A549 (cell line): Measurements from ENCODE around the gene RAPGEF3. TPM values are rescaled to one million over a fixed set of nuclear protein-coding genes. Genes with fewer than 3 reads are reported as not detected.

ENCODE experiments used
- ATAC-seq, 2 experiments: fragments of 200-7000 bp in 1 of 2; fragments of >200 bp in 1 of 2; cut with Nextera tagmentation in 1 of 2; cut with Tn5 transposase in 1 of 2; 3 replicates each; pipeline versions ENCODE4 v1.8.0 to v1.9.1; 2018 to 2020; ENCODE audit warnings: mild to moderate bottlenecking in 1 of 2, moderate library complexity in 1 of 2
- CTCF ChIA-PET: fragments of 300-600 bp; sonication (Branson Sonifier 250); formaldehyde crosslinking; extraction: SDS; loops from one replicate; lab custom pipeline; 2021; ENCODE audit warnings: antibody characterized with exemption, inconsistent platforms; lab: Yijun Ruan, JAX
- POLR2A ChIA-PET: fragments of 350-600 bp; formaldehyde crosslinking; extraction: SDS; loops from one replicate; lab custom pipeline; 2021; ENCODE audit warnings: antibody characterized with exemption, inconsistent platforms; lab: Yijun Ruan, JAX
- DNase-seq, 2 experiments: peaks; one replicate each; pipeline versions ENCODE4 v3.0.0 to v3.0.0-alpha.2; 2011 to 2016; ENCODE audit warnings: low read depth in 1 of 2, low spot score in 1 of 2
- FAIRE-seq: peaks from 2 replicates; lab custom pipeline; 2011; peaks lifted over from hg19 to GRCh38; lab: Jason Lieb, UNC
- H3K27ac ChIP-seq, 2 experiments: fragments of >200 bp; sonication (Bioruptor Twin); formaldehyde crosslinking; 3 replicates each; pipeline ENCODE4 v1.5.1; 2016 to 2017
- H3K4me1 ChIP-seq: fragments of >200 bp; sonication (Bioruptor Twin); formaldehyde crosslinking; 3 replicates; pipeline ENCODE4 v1.6.1; 2016
- H3K4me2 ChIP-seq: fragments of >200 bp; sonication (Bioruptor Twin); formaldehyde crosslinking; 3 replicates; pipeline ENCODE4 v1.6.1; 2016
- H3K4me3 ChIP-seq: fragments of >200 bp; sonication (Bioruptor Twin); formaldehyde crosslinking; 3 replicates; pipeline ENCODE4 v1.5.1; 2016
- H3K9me3 ChIP-seq: fragments of >200 bp; sonication (Bioruptor Twin); formaldehyde crosslinking; 3 replicates; pipeline ENCODE4 v1.6.1; 2016
- BCL3 ChIP-seq: fragments of >200 bp; sonication (Bioruptor Twin); formaldehyde crosslinking; IDR thresholded peaks from 3 replicates; pipeline ENCODE4 v1.6.1; 2016
- BHLHE40 ChIP-seq: IDR thresholded peaks from 2 replicates; pipeline ENCODE4 v1.6.1; 2012; ENCODE audit warnings: low read depth, low read length, inconsistent platforms
- CBX2 ChIP-seq: fragments of 200-600 bp; sonication (generic); IDR thresholded peaks from 2 replicates; pipeline ENCODE4 v1.6.1; 2016; ENCODE audit warnings: low read depth, mild to moderate bottlenecking, borderline replicate concordance
- CBX8 ChIP-seq: fragments of 200-600 bp; sonication (generic); IDR thresholded peaks from 2 replicates; pipeline ENCODE4 v1.6.1; 2016
- CEBPB ChIP-seq, 2 experiments: fragments of >200 bp in 1 of 2; sonication (Bioruptor Twin) in 1 of 2; formaldehyde crosslinking in 1 of 2; IDR thresholded peaks; 2 replicates each; pipeline ENCODE4 v1.6.1; 2012 to 2016
- CHD4 ChIP-seq: fragments of 200-600 bp; sonication (generic); IDR thresholded peaks from 2 replicates; pipeline ENCODE4 v1.6.1; 2016; ENCODE audit warnings: antibody characterized with exemption, mild to moderate bottlenecking, borderline replicate concordance
- EHMT2 ChIP-seq: fragments of 200-600 bp; sonication (generic); IDR thresholded peaks from 2 replicates; pipeline ENCODE4 v1.6.1; 2016; ENCODE audit warnings: antibody characterized with exemption, low read depth, mild to moderate bottlenecking, moderate library complexity
- EP300 ChIP-seq, 2 experiments: fragments of >200 bp; sonication (Bioruptor Twin); formaldehyde crosslinking; IDR thresholded peaks; 2 replicates in 1 of 2; 3 replicates in 1 of 2; pipeline ENCODE4 v1.6.1; 2016 to 2017
- ESRRA ChIP-seq: fragments of 150-350 bp; IDR thresholded peaks from 2 replicates; pipeline ENCODE4 v1.6.1; 2014; ENCODE audit warnings: mild to moderate bottlenecking, low read length, borderline replicate concordance
- FOSB ChIP-seq: fragments of 250-450 bp; sonication (Bioruptor Pico); IDR thresholded peaks from 2 replicates; pipeline ENCODE4 v1.5.0; 2020; ENCODE audit warnings: mild to moderate bottlenecking, moderate library complexity
- HDAC2 ChIP-seq: fragments of 200-600 bp; sonication (generic); IDR thresholded peaks from 2 replicates; pipeline ENCODE4 v1.6.1; 2016
- HOXA7 ChIP-seq: fragments of 250-450 bp; sonication (Bioruptor Pico); IDR thresholded peaks from 2 replicates; pipeline ENCODE4 v1.5.0; 2020; ENCODE audit warnings: mild to moderate bottlenecking, moderate library complexity
- JUNB ChIP-seq: fragments of >200 bp; sonication (Bioruptor Twin); formaldehyde crosslinking; IDR thresholded peaks from 2 replicates; pipeline ENCODE4 v1.6.1; 2016
- MAZ ChIP-seq: fragments of 150-350 bp; IDR thresholded peaks from 2 replicates; pipeline ENCODE4 v1.6.1; 2014; ENCODE audit warnings: antibody characterized with exemption, low read depth, low read length, borderline replicate concordance
- PHF8 ChIP-seq: fragments of 200-600 bp; sonication (generic); IDR thresholded peaks from 2 replicates; pipeline ENCODE4 v1.6.1; 2016; ENCODE audit warnings: low read depth, mild to moderate bottlenecking, antibody characterized with exemption, moderate library complexity, borderline replicate concordance
- POLR2A ChIP-seq: IDR thresholded peaks from 2 replicates; pipeline ENCODE4 v1.6.1; 2012; ENCODE audit warnings: mild to moderate bottlenecking, low read length
- POLR2AphosphoS2 ChIP-seq: conservative IDR thresholded peaks from 2 replicates; pipeline ENCODE4 v1.6.1; 2012; ENCODE audit warnings: low read length, improper control_type of control experiment, inconsistent platforms
- RCOR1 ChIP-seq: fragments of 150-350 bp; IDR thresholded peaks from 2 replicates; pipeline ENCODE4 v1.6.1; 2014; ENCODE audit warnings: antibody characterized with exemption, low read length, low read depth
- RFX5 ChIP-seq: fragments of 450-650 bp; IDR thresholded peaks from 2 replicates; pipeline ENCODE4 v1.7.1; 2014; ENCODE audit warnings: antibody characterized with exemption, mild to moderate bottlenecking, moderate library complexity
- RNF2 ChIP-seq: fragments of 200-600 bp; sonication (generic); IDR thresholded peaks from 2 replicates; pipeline ENCODE4 v1.6.1; 2016; ENCODE audit warnings: low read depth, mild to moderate bottlenecking, antibody characterized with exemption, moderate library complexity, borderline replicate concordance
- SMC3 ChIP-seq: fragments of >200 bp; sonication (Bioruptor Twin); formaldehyde crosslinking; IDR thresholded peaks from 3 replicates; pipeline ENCODE4 v1.6.1; 2018; ENCODE audit warnings: inconsistent platforms
- SREBF2 ChIP-seq: fragments of 450-650 bp; IDR thresholded peaks from 2 replicates; pipeline ENCODE4 v1.6.1; 2014; ENCODE audit warnings: mild to moderate bottlenecking, moderate library complexity
- TFCP2L1 ChIP-seq: fragments of 250-450 bp; sonication (Bioruptor Pico); IDR thresholded peaks from 2 replicates; pipeline ENCODE4 v1.5.0; 2021; ENCODE audit warnings: mild to moderate bottlenecking
- WGBS: methylation state at CpG from one replicate; pipeline ENCODE4 v1.1.6; 2017; ENCODE audit errors: missing lambda C conversion rate; 5-methylcytosine and 5-hydroxymethylcytosine counted together
- polyA plus RNA-seq, 4 experiments: library from polyadenylated mRNA; depleted of rRNA in 3 of 4; stranded (reverse); fragments of >200 nt; fragmentation: RNase III in 1 of 4; extraction: RNeasy Plus Mini Kit Qiagen cat#74134 plus additional on column Dnase treatment in 1 of 4; gene quantifications; 2 replicates in 3 of 4; 3 replicates in 1 of 4; pipeline ENCODE4 v1.2.3, GENCODE V29; 2011 to 2017
- TF ChIP-seq, protein P1 (sequence below): fragments of 150-350 bp; IDR thresholded peaks from 2 replicates; pipeline ENCODE4 v1.6.1; 2014; ENCODE audit warnings: low read depth, mild to moderate bottlenecking, low read length
- TF ChIP-seq, protein P2 (sequence below): fragments of 200-600 bp; sonication (generic); IDR thresholded peaks from 2 replicates; pipeline ENCODE4 v1.6.1; 2016; ENCODE audit warnings: antibody characterized with exemption, mild to moderate bottlenecking, moderate library complexity
- TF ChIP-seq, protein P3 (sequence below): fragments of >200 bp; sonication (Bioruptor Twin); formaldehyde crosslinking; IDR thresholded peaks from 3 replicates; pipeline ENCODE4 v1.5.1; 2016
- TF ChIP-seq, protein P4 (sequence below): IDR thresholded peaks from 2 replicates; pipeline ENCODE4 v1.6.1; 2012

RAPGEF3 gene
- polyA plus RNA-seq, 2 of the 4 experiments (the other 2 are of a cell fraction), result 0.70 to 0.89 TPM

DNA sequence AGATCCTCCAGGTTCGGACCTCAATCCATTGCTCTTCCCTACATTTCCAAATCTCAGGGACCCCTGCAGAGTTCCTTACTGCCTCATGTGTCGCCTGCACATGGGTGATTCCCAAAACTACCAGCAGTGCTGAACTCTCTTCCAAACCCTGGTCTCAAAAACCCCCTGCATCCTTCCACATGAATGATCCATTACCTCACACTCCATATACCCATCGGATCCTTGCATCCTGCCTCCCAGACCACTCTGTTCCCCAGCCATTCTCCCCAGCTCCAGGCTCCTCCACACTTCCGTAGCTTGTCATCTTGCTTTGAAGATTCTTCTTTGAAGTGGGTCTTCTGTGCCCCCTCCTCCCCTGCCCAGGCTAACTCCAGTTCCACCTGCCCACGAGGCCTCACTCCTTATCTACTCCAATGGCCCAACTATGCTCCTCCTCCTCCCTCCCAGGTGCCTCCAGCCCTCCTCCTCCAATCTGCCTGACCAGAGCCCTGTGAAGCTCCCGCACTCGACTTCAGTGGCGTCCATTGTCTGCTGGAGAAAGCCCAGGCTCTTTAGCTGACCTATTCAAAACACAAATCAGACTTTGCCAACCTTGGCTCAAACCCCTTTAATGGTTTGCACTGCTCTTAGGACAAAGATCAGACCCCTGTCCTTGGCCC, 13.8 kb downstream of the RAPGEF3 start:
- CTCF ChIA-PET, result interaction anchor here (0.6 to 43.9 kb wide), 16 partner anchors 9 to 289 kb away, joined by 3 to 1399 read pairs (median 5); partner anchors contain the start of genes ENDOU, RAPGEF3, SLC48A1 and TMEM106C
- Histone ChIP-seq H3K4me3 (no peak overlapping the region), H3K27ac (no peak overlapping the region), H3K4me1 (peaks cover 8% of the 10 kb centered on the region), H3K9me3 (no peaks in the 10 kb centered on the region), H3K4me2 (no peak overlapping the region)
- no peak for FAIRE-seq
- POLR2A ChIA-PET, result no interaction called here
- DNase-seq, result no peak
- WGBS, result 75% methylated on average over 8 of the region's 8 CpGs
- no peak for ATAC-seq
- TF ChIP-seq CBX2 (no peak), CEBPB (IDR thresholded peaks at IDR 0.05) (no peak), EHMT2 (no peak), JUNB (no peak), MAZ (no peak), HDAC2 (no peak), FOSB (CRISPR knock-in tag) (no peak), EP300 (IDR thresholded peaks at IDR 0.05) (no peak), SREBF2 (no peak), RCOR1 (no peak), PHF8 (no peak)
- TF ChIP-seq, protein P1, sequence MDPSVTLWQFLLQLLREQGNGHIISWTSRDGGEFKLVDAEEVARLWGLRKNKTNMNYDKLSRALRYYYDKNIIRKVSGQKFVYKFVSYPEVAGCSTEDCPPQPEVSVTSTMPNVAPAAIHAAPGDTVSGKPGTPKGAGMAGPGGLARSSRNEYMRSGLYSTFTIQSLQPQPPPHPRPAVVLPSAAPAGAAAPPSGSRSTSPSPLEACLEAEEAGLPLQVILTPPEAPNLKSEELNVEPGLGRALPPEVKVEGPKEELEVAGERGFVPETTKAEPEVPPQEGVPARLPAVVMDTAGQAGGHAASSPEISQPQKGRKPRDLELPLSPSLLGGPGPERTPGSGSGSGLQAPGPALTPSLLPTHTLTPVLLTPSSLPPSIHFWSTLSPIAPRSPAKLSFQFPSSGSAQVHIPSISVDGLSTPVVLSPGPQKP, result no peak
- TF ChIP-seq, protein P2, sequence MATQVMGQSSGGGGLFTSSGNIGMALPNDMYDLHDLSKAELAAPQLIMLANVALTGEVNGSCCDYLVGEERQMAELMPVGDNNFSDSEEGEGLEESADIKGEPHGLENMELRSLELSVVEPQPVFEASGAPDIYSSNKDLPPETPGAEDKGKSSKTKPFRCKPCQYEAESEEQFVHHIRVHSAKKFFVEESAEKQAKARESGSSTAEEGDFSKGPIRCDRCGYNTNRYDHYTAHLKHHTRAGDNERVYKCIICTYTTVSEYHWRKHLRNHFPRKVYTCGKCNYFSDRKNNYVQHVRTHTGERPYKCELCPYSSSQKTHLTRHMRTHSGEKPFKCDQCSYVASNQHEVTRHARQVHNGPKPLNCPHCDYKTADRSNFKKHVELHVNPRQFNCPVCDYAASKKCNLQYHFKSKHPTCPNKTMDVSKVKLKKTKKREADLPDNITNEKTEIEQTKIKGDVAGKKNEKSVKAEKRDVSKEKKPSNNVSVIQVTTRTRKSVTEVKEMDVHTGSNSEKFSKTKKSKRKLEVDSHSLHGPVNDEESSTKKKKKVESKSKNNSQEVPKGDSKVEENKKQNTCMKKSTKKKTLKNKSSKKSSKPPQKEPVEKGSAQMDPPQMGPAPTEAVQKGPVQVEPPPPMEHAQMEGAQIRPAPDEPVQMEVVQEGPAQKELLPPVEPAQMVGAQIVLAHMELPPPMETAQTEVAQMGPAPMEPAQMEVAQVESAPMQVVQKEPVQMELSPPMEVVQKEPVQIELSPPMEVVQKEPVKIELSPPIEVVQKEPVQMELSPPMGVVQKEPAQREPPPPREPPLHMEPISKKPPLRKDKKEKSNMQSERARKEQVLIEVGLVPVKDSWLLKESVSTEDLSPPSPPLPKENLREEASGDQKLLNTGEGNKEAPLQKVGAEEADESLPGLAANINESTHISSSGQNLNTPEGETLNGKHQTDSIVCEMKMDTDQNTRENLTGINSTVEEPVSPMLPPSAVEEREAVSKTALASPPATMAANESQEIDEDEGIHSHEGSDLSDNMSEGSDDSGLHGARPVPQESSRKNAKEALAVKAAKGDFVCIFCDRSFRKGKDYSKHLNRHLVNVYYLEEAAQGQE, result no peak

DNA sequence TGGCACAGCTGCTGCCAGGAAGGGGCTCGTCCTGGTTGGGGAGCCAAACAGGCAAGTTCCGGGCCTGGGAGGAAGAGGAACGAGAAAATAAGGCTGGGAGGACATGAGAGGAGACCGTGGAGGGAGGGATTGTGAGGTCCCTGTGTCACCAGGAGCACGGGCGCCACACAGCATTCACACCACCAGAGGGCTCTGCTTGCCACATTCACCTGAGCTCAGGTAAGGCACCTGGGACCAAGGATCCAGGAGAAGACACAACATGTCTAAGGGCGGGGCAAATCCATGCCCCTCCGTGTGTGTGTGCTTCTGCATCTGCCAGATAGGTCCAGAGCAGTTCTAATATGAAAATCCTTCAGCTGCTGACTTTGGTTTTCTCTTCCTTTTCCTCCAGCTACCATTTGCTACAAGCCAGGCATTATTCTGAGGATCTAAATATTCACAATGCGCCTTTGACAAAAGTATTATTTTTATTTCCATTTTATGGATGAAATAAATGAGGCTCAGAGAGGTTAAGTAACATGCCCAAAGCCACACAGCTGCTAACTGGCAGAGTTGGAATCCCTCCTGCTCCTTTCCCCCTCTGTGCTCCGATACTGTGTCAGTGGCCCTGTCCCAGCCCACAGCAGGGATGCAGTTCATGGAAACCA, 14.6 kb downstream of the RAPGEF3 start:
- FAIRE-seq (no peak), ATAC-seq (peak in 1 of 2 experiments; percentile 39; a peak in 3 of 6 replicates), DNase-seq (peak; percentile 37 to 39)
- Histone ChIP-seq H3K27ac (no peak overlapping the region), H3K4me2 (no peak overlapping the region), H3K9me3 (no peaks in the 10 kb centered on the region), H3K4me3 (no peak overlapping the region), H3K4me1 (peaks cover 8% of the 10 kb centered on the region)
- ChIA-PET CTCF (interaction anchor here (0.6 to 43.9 kb wide), 18 partner anchors 9 to 290 kb away, joined by 3 to 1399 read pairs (median 5); partner anchors contain the start of genes ENDOU, RAPGEF3, SLC48A1 and TMEM106C), POLR2A (no interaction called here)
- 15% methylated on average over 10 of the region's 10 CpGs for WGBS
- TF ChIP-seq, protein P3, sequence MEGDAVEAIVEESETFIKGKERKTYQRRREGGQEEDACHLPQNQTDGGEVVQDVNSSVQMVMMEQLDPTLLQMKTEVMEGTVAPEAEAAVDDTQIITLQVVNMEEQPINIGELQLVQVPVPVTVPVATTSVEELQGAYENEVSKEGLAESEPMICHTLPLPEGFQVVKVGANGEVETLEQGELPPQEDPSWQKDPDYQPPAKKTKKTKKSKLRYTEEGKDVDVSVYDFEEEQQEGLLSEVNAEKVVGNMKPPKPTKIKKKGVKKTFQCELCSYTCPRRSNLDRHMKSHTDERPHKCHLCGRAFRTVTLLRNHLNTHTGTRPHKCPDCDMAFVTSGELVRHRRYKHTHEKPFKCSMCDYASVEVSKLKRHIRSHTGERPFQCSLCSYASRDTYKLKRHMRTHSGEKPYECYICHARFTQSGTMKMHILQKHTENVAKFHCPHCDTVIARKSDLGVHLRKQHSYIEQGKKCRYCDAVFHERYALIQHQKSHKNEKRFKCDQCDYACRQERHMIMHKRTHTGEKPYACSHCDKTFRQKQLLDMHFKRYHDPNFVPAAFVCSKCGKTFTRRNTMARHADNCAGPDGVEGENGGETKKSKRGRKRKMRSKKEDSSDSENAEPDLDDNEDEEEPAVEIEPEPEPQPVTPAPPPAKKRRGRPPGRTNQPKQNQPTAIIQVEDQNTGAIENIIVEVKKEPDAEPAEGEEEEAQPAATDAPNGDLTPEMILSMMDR, result peak; percentile 65
- no peak for TF ChIP-seq CBX8
- TF ChIP-seq, protein P4, sequence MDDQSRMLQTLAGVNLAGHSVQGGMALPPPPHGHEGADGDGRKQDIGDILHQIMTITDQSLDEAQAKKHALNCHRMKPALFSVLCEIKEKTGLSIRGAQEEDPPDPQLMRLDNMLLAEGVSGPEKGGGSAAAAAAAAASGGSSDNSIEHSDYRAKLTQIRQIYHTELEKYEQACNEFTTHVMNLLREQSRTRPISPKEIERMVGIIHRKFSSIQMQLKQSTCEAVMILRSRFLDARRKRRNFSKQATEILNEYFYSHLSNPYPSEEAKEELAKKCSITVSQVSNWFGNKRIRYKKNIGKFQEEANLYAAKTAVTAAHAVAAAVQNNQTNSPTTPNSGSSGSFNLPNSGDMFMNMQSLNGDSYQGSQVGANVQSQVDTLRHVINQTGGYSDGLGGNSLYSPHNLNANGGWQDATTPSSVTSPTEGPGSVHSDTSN, result no peak
- TF ChIP-seq POLR2A, result no peak
- TF ChIP-seq HOXA7, result no peak
- TF ChIP-seq POLR2AphosphoS2, result no peak
- TF ChIP-seq CHD4, result no peak
- TF ChIP-seq BHLHE40, result no peak
- TF ChIP-seq, protein P1, result no peak
- TF ChIP-seq EHMT2, result no peak
- TF ChIP-seq BCL3, result no peak
- TF ChIP-seq TFCP2L1 (CRISPR knock-in tag), result no peak
- no peak for TF ChIP-seq RNF2
- no peak for TF ChIP-seq RFX5
- TF ChIP-seq SMC3, result peak; percentile 76
- no peak for TF ChIP-seq ESRRA
